GM19240 (cell line): ENCODE data around the gene TIGD7.
"Not testable (repeated sequence)": the region's sequence is repeated elsewhere in the genome, so short reads cannot be mapped to it uniquely, and the experiment has no call there.

Experiments used
- DNase-seq: peaks from one replicate; pipeline ENCODE4 v3.0.0; 2011; ENCODE audit warnings: low spot score; ENCODE audit not compliant: insufficient read length

Gene TIGD7

GRCh38 chr16:3282730-3283542 lies 22.3 kb downstream of the TIGD7 start, which contains the start of gene ZNF263:
Gene ZNF263 (plus strand): TSS chr16:3283491. CDS start chr16:3283819, 328 bp downstream.
- DNase-seq, result peak; percentile 92

- DNase-seq, result peak; percentile 33
These were observed 23.0 kb downstream of the TIGD7 start for GRCh38 chr16:3282103-3282729.

- no peak for DNase-seq
These were observed 23.9 kb downstream of the TIGD7 start for GRCh38 chr16:3281222-3281820.

GRCh38 chr16:3276679-3277078 lies 28.6 kb downstream of the TIGD7 start:
- no peak for DNase-seq

GRCh38 chr16:3274947-3275346 lies 30.3 kb downstream of the TIGD7 start:
- no peak for DNase-seq

GRCh38 chr16:3274490-3274889 lies 30.7 kb downstream of the TIGD7 start:
- no peak for DNase-seq

GRCh38 chr16:3271281-3271680 lies 33.9 kb downstream of the TIGD7 start:
- not testable (repeated sequence) for DNase-seq

GRCh38 chr16:3270718-3271117 lies 34.5 kb downstream of the TIGD7 start:
- not testable (repeated sequence) for DNase-seq

GRCh38 chr16:3268294-3268693 lies 36.9 kb downstream of the TIGD7 start:
- no peak for DNase-seq

GRCh38 chr16:3266873-3267537 lies 38.2 kb downstream of the TIGD7 start:
- no peak for DNase-seq

GRCh38 chr16:3264137-3265036 lies 40.8 kb downstream of the TIGD7 start:
- DNase-seq, result peak; percentile 95

GRCh38 chr16:3262517-3262916 lies 42.7 kb downstream of the TIGD7 start:
- no peak for DNase-seq

GRCh38 chr16:3259836-3260235 lies 45.4 kb downstream of the TIGD7 start:
- DNase-seq, result no peak

- no peak for DNase-seq
These were observed 48.3 kb downstream of the TIGD7 start for GRCh38 chr16:3256866-3257465.

- no peak for DNase-seq
These were observed 48.9 kb downstream of the TIGD7 start, which contains the start of gene MEFV for GRCh38 chr16:3256146-3256865. Gene MEFV (minus strand): TSS chr16:3256633. CDS start chr16:3256587, 46 bp downstream.

GRCh38 chr16:3254309-3254708 lies 50.9 kb downstream of the TIGD7 start:
- no peak for DNase-seq

GRCh38 chr16:3252967-3253366 lies 52.3 kb downstream of the TIGD7 start:
- DNase-seq, result no peak

- no peak for DNase-seq
These were observed 55.8 kb downstream of the TIGD7 start for GRCh38 chr16:3249451-3249850.

- DNase-seq, result no peak
These were observed 56.2 kb downstream of the TIGD7 start for GRCh38 chr16:3249020-3249419.
